ENCODE results near the gene PRKAR1B.

Gene PRKAR1B

GRCh38 chr7:601036-601594 lies 126.0 kb downstream of the PRKAR1B start:
- DNase-seq = no peak

GRCh38 chr7:600149-601035 lies 126.7 kb downstream of the PRKAR1B start:
- no peak for DNase-seq

DNA sequence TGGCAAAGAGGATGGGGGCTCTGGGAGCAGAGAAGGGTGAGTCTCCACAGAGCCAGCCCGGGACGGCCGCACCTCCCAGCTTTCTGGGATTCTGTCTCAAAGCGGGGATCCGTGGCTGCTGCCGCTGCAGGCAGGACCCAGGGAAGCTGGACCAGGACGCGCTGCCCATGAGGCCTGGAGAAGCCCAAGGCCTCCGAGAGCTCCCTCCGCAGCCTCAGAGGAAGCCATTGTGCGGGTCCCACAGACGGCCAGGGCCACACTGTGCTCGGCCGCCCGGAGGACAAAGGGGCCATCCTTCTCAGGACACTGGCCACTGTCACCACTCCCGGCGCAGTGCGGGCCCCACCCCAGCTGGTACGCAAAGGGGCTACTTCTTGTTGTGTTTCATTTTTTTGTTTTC lies 128.2 kb downstream of the PRKAR1B start:
- DNase-seq = no peak

GRCh38 chr7:597348-598178 lies 129.5 kb downstream of the PRKAR1B start:
- no peak for DNase-seq

- no peak for DNase-seq
Measured at GRCh38 chr7:596819-597182, 130.3 kb downstream of the PRKAR1B start.

DNA sequence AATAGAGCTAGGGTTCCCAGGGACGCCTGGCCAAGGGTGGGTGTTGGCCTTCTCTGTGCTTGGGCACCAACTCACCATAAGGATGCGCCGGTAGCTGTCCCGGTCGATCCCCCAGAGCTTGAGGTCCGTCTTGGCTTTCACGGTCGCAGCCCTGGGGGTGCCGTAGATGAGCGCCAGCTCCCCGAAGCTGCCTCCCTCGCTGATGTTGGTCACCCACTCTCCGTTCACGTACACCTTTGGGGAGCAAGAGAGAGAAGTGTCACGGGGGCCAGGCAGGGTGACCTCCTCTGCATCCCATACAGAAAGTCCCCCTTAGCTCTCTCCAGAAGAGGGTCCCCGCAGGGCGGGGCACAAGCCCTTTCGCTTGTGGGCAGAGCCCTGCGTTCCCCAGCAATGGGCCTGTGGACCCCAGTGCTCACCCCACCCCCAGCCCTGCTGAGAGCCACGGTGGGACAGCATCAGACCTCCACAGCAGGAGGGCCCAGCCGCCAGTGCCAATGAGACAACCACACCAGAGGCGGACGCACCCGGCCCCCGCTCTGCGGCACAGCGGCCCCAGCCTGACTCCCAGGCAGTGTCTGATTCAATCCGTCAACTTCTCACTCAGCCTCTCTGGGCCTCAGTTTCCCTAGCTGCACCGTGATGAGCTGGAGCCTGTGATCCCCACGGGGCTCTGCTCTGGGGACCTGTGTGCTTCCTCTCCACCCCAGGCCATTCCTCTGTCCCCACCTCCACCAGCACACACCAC lies 130.8 kb downstream of the PRKAR1B start:
- DNase-seq = no peak

DNA sequence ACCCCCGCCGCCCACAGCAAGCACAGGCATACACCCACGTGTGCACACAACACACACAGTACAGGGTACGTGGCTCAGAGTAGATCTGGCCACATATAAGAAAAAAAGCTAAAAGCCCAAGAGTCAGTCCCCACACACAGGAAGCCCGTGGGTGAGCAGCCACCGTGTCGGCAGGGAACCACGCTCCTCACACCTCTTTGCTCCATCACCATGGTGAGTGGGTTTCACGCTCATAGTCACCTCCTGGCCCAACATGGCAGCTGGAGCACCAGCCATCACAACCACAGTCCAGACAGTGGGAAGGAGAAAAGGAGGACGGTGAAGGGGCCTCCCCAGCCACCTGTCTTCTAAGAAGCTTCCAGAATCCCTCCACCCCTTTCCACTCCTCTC lies 131.5 kb downstream of the PRKAR1B start:
- DNase-seq = no peak

- DNase-seq = no peak
Measured at GRCh38 chr7:594920-595620, 132.0 kb downstream of the PRKAR1B start.

DNA sequence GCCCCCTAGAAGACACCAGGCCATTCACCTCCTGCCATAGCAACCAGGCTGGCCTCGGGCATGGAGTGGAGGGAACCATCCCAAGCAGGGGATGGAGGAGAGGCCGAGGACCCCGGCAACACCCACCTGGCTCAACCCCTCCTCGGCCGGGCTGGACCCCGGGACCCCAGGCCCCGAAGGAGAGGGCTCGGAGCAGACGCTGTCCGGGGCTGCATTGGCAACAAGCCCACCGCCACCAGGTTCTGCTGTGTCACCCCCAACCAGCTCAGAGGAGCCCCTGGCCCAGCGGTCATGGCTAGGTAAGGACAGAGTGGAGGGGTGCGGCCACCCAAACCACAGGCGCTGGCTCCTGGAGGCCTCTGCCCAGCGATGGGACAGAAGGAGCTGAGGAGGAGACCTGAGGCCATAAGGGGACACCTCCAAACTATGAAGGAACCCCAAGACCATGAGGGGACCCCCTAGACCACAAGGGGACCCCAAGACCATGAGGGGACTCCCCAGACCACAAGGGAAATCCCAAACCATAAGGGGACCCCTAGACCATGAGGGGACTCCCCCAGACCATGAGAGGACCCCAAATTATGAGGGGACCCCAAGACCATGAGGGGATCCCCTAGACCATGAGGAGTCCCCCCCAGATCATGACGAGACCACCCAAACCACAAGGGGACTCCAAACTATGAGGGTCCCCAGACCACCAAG lies 132.7 kb downstream of the PRKAR1B start:
- DNase-seq = no peak

DNA sequence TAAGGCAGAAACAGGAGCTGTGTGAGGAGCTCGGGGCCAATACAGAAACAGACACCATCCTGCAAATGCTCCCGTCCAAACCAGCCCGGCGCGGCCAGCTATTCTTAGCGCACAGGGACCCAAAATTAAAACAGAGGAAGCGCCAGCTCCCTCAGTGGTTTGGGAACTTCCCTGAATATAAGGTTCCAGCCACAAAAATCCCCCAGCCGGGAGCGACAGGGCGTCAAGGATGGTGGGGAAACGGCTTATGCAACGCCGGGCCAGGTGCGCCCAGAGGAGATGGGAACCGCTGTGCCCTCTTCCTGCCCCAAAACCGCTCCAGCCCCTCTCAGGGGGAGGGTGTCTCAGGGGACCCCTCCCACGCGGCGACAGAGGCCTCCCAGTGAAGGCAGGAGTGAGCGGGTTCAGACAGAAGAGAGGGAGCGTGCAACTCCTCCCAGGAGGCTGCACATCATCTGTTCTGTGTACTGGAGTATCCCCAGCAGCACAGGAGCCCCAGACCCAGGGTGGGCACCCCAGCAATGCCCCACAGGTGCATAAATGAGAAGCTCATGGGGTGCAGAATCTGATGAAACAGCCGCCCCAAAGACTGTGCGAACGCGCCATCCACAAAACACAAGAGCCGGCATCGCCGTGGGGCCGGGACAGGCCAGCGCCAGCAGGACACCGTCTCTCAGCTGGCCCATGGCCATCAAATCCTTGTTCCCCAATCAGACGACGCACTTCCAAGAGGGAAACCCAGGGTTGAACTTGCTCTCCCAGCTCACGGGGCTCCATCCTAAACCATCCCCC lies 133.6 kb downstream of the PRKAR1B start:
- peak in 1 of 2 donors; percentile 40 for DNase-seq

DNA sequence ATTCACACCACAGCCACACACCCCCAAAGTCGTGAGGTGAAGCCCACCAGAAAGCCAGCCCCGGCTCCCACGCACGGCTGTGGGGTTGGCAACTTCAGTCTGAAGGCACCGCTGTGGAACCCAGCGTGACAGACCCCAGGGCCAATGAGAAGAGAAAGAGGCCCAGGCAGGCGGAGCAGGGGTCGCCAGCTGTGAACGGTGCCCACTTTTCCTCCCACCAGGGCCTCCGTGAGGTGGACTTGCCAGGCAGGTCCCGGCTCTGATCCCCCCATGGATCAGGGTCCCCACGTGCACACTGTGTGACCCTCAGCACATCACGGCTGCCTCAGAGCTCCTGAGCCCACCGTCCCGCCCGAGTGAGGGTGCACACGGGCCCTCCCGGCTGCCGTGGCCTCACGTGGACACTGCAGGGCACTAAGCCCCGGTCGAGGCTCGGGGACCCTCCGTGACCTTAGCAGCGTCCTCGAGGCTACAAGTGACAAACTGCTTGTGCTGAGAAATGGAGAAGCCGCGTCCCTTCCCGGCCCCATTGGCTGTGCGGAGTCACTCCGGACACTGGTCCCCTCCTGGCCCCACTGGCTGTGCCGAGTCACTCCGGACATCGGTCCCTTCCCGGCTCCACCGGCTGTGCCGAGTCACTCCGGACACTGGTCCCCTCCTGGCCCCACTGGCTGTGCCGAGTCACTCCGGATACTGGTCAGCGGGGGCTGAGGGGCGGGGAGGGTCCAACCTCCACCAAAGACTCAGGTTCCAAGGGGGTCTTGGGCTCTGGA lies 135.0 kb downstream of the PRKAR1B start:
- DNase-seq = no peak

DNA sequence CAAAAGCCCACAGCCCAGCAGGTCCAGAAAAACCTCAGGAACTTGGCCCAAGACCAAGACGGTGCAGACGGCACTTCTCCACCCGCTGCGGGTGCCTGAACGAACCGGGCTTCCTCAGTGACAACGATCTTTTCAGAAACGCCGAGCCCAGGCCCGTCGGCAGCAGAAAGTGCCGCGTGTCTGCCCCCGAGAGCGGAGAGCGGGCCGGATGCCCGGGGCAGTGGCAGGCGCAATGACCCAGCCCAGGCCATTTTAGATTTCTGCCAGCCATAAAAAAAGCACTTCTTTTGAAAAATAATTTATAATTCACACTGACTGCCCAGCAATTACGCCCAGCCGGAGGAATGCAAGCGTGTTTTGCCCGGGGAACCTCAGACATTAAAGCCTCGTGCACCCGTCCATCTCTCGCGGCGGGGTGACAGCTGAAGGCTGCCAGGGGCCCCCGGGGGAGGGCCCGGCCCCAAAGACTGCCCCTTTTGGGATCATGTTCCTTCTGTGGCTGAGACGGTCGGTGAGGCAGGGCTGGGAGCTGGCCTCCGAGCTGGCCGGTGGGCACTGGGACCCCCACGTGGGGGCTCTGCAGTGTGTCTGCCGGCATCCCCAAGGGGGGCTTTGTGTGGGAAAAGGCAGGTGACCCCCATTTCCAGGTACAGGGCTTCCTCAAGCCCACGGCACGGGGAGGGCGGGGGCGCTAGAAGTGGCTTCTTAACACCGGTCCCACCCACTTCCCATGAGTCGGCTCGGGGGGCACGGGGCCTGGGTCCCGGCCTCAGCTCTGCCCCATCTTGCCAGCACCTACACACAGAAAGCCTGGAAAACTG lies 136.1 kb downstream of the PRKAR1B start:
- no peak for DNase-seq

DNA sequence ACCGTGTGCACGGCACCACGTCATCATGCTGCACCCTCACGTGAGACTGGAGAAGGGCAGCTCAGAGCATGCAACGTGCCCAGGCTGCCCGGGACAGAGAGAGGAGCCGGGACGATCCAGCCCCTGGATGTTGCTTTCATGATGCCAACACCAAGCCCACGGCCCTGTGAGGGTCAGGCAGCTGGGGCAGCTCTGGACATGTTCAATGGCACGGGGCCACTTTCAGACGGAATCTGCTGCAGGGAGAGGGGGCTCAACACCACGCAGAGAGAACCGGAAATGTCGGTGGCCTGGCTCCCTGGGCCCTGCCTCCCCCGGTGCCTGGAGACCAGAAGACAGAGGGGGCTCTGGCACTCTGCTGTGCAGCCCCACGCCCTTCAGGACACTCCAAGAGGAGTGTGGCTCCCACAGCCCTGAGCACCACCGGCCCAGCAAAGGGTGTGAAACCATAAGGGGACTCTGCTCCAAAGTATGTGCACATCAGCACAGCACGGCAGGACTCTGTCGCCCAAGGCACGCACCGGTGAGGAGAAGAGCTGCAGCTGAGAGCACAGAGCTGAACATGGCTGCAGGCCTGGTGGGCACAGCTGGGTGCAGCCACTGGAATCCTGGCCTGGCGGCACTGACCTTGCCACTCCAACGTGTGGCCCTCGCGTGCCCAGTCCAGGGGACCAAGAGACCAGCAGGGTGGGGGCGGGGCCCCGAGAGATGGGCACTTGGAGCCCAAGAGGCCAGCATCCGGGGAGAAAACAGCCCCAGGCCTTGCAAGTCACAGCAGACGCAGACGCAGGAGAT lies 137.1 kb downstream of the PRKAR1B start:
- no peak for DNase-seq

DNA sequence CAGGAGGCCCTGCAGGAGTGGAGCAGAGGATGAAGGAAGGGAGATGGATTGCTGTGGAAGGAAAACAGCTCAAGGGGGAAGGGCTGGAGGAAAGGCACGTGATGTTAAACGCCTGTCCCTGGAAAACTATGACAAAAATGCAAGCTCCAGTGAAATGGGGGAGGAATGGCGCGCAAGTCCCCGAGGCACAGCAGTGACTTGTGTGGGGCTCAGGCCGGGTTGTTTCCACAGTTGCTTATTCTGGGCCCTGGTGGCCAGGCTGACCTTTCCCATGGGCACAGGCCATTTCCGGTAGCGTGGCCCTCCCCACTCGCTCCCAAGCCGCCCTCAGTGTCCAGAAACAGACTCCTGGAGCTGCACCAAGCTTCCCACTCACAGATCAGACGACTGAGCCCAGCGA lies 139.3 kb downstream of the PRKAR1B start:
- no peak for DNase-seq

DNA sequence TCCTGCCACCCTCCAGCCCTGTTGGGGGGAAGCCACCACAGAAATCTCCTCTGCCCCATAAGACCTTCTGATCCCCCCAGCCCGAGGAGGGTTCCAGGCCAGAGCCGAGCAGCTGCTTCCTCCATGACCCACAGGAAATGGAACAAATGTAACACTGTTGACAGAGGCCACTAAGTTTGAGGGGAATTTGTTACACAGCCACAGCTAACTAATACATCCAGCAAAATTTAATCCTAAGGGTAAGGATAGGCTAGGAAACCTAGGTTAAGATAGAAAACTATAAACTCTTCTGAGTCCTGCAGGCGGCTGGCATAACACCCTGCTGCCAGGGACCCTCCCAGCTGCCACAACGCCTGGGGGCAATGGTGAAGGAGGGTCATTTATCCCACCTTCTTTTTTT lies 140.6 kb downstream of the PRKAR1B start:
- no peak for DNase-seq

DNA sequence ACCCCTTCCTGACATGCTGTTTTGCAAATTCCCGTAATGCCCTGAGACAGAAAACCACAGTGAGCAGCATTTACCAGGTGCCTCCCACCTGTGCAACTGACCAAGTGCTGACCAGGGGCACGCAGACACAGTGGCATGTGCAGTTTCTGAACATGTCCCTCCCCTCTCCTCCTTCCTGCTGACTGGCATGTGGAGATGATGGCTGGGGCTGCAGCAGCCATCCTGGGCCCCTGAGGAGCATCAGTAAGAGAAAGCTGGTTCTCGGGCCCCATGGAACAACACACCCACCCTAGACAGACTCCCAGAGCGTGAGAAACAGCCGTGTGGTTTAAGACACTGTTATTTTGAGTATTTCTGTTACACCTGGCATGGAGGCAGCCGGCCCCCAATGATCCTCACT lies 141.2 kb downstream of the PRKAR1B start:
- DNase-seq = no peak

DNA sequence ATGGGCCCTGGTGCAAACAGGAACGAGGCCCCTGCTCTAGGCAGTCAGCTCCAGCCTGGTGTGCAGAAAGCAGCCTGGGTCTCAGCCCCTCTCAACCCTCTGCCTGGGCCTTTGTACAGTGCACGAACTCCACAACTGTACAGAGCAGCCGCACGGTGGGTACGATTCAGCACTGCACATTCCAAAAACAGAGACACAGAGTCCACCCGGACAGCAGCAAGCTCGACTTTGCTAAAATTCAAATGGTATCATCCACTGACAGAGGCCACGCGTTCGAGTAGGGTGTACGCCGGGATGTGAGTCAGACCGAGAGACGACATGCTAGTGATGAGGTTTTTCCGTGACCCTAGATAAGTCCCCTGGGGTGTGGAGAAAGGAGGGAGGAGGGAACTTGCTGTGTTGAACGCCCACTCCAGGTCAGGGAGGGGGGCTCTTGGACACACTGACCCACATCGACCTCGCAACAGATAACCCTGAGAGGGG lies 141.8 kb downstream of the PRKAR1B start:
- peak; percentile 74 to 76 for DNase-seq

DNA sequence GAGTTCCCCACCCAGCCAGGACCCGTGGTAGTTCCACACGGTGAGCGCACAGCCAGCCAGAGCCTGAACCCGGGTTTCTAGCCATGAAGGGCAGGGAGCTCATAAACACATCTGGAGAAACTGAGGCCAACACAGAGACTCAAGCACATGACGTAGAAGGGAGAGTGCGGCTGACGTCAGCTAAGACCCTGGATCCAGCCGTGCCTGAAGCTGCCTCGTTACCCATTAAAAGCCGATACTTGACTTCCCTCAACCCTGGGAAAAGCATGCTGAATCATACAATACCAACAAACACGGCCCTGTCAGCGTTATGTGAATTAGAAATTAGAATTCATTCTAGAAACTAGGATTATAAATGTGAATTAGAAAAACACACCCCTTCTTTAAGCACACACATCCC lies 142.3 kb downstream of the PRKAR1B start:
- no peak for DNase-seq

Measured in stimulated activated CD4-positive, alpha-beta T cell treated with anti-CD3 and anti-CD28 coated beads, Interleukin-2, amount 100 ng/mL, for 24 hours (primary cell).